ENCODE results near the gene ACTRT2.

ACTRT2 gene

GRCh38 chr1:2973601-2974593 lies 47.4 kb upstream of the ACTRT2 start:
- no peak for TF ChIP-seq PPARA (CRISPR knock-in tag; IDR thresholded peaks at IDR 0.05; ENCODE audit: borderline replicate concordance)
- TF ChIP-seq ESRRG (CRISPR knock-in tag; IDR thresholded peaks at IDR 0.05), result no peak
- TF ChIP-seq TOX (CRISPR knock-in tag; IDR thresholded peaks at IDR 0.05; ENCODE audit: borderline replicate concordance), result no peak
- TF ChIP-seq POU6F1 (CRISPR knock-in tag; IDR thresholded peaks at IDR 0.05; ENCODE audit: borderline replicate concordance, low read depth), result no peak
- TF ChIP-seq ZFP3 (CRISPR knock-in tag; IDR thresholded peaks at IDR 0.05), result no peak
- TF ChIP-seq ZNF8 (CRISPR knock-in tag; IDR thresholded peaks at IDR 0.05), result no peak
- TF ChIP-seq, protein P1, sequence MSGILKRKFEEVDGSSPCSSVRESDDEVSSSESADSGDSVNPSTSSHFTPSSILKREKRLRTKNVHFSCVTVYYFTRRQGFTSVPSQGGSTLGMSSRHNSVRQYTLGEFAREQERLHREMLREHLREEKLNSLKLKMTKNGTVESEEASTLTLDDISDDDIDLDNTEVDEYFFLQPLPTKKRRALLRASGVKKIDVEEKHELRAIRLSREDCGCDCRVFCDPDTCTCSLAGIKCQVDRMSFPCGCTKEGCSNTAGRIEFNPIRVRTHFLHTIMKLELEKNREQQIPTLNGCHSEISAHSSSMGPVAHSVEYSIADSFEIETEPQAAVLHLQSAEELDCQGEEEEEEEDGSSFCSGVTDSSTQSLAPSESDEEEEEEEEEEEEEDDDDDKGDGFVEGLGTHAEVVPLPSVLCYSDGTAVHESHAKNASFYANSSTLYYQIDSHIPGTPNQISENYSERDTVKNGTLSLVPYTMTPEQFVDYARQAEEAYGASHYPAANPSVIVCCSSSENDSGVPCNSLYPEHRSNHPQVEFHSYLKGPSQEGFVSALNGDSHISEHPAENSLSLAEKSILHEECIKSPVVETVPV (CRISPR knock-in tag; IDR thresholded peaks at IDR 0.05), result no peak
- no peak for TF ChIP-seq ZC3H10 (CRISPR knock-in tag; IDR thresholded peaks at IDR 0.05)
- TF ChIP-seq ISL1 (CRISPR knock-in tag; IDR thresholded peaks at IDR 0.05), result no peak
- TF ChIP-seq, protein P2, sequence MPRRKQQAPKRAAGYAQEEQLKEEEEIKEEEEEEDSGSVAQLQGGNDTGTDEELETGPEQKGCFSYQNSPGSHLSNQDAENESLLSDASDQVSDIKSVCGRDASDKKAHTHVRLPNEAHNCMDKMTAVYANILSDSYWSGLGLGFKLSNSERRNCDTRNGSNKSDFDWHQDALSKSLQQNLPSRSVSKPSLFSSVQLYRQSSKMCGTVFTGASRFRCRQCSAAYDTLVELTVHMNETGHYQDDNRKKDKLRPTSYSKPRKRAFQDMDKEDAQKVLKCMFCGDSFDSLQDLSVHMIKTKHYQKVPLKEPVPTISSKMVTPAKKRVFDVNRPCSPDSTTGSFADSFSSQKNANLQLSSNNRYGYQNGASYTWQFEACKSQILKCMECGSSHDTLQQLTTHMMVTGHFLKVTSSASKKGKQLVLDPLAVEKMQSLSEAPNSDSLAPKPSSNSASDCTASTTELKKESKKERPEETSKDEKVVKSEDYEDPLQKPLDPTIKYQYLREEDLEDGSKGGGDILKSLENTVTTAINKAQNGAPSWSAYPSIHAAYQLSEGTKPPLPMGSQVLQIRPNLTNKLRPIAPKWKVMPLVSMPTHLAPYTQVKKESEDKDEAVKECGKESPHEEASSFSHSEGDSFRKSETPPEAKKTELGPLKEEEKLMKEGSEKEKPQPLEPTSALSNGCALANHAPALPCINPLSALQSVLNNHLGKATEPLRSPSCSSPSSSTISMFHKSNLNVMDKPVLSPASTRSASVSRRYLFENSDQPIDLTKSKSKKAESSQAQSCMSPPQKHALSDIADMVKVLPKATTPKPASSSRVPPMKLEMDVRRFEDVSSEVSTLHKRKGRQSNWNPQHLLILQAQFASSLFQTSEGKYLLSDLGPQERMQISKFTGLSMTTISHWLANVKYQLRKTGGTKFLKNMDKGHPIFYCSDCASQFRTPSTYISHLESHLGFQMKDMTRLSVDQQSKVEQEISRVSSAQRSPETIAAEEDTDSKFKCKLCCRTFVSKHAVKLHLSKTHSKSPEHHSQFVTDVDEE (CRISPR knock-in tag; IDR thresholded peaks at IDR 0.05), result no peak
- no peak for TF ChIP-seq CSDC2 (CRISPR knock-in tag; IDR thresholded peaks at IDR 0.05)
- no peak for TF ChIP-seq BACH2 (CRISPR knock-in tag; IDR thresholded peaks at IDR 0.05; ENCODE audit: borderline replicate concordance)
- no peak for TF ChIP-seq CREB5 (CRISPR knock-in tag; IDR thresholded peaks at IDR 0.05; ENCODE audit: low read depth)
- TF ChIP-seq PATZ1 (CRISPR knock-in tag; IDR thresholded peaks at IDR 0.05; ENCODE audit: borderline replicate concordance), result no peak
- TF ChIP-seq SNAI2 (CRISPR knock-in tag; IDR thresholded peaks at IDR 0.05), result no peak
- no peak for TF ChIP-seq ARNTL (CRISPR knock-in tag; IDR thresholded peaks at IDR 0.05; ENCODE audit: borderline replicate concordance, low read depth)
- TF ChIP-seq RARB (CRISPR knock-in tag; IDR thresholded peaks at IDR 0.05), result no peak
- no peak for TF ChIP-seq TCF4 (CRISPR knock-in tag; IDR thresholded peaks at IDR 0.05; ENCODE audit: borderline replicate concordance)
- no peak for TF ChIP-seq ZNF565 (CRISPR knock-in tag; conservative IDR thresholded peaks at IDR 0.05; ENCODE audit: low read depth)
- no peak for TF ChIP-seq OSR1 (CRISPR knock-in tag; IDR thresholded peaks at IDR 0.05)
- no peak for ATAC-seq

GRCh38 chr1:2974701-2975301 lies 46.5 kb upstream of the ACTRT2 start:
- no peak for ATAC-seq
- TF ChIP-seq OSR1 (CRISPR knock-in tag; IDR thresholded peaks at IDR 0.05), result no peak
- TF ChIP-seq, protein P1 (CRISPR knock-in tag; IDR thresholded peaks at IDR 0.05), result no peak
- no peak for TF ChIP-seq ARNTL (CRISPR knock-in tag; IDR thresholded peaks at IDR 0.05; ENCODE audit: borderline replicate concordance, low read depth)
- TF ChIP-seq BACH2 (CRISPR knock-in tag; IDR thresholded peaks at IDR 0.05; ENCODE audit: borderline replicate concordance), result no peak
- no peak for TF ChIP-seq ZC3H10 (CRISPR knock-in tag; IDR thresholded peaks at IDR 0.05)
- TF ChIP-seq ZFP3 (CRISPR knock-in tag; IDR thresholded peaks at IDR 0.05), result no peak

Measured in SK-N-SH treated with all-trans-retinoic acid at 6 μM for 48 hours (cell line).